Measurements from ENCODE around the gene CYP24A1. TPM values are rescaled to one million over a fixed set of nuclear protein-coding genes. Genes with fewer than 3 reads are reported as not detected.

The CYP24A1 gene
- total RNA-seq, 1 experiment from 2014 or later, result 0.28 TPM

DNA sequence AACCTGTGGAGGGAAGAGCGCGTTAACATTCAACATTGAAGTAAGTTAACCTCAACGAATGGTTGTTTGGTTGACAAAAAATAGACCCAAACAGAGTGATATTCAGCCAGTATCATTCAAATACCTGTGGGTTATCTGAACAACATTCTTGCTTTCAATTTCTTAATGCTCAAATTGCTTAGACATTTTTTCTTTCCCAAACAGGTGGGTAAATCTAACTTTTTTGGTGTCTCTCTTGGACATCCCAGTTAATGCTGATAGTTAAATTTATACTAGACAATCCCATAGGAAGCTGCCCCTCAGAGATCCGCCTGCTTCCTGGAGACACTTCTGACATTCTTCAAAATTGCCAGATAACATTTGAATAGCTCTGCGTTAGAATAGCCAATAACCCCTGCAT, 20.0 kb upstream of the CYP24A1 start:
- H3K4me3 Mint-ChIP-seq (ENCODE audit: unreplicated experiment), result no peak overlapping the region
- ChIA-PET POLR2A (interaction anchor here (1.1 kb wide), 2 partner anchors 12 to 89 kb away, joined by 3 read pairs; no protein-coding TSS in a partner anchor), CTCF (interaction anchor here (0.6 to 26.8 kb wide), 5 partner anchors 9 to 93 kb away, joined by 3 to 1436 read pairs (median 4); no protein-coding TSS in a partner anchor)
- no peak for DNase-seq (ENCODE audit: unreplicated experiment)
- H3K27me3 Mint-ChIP-seq (ENCODE audit: insufficient read depth, unreplicated experiment), result no peaks in the 10 kb centered on the region
- H3K9me3 Mint-ChIP-seq (ENCODE audit: unreplicated experiment), result no peaks in the 10 kb centered on the region
- no peaks in the 10 kb centered on the region for H3K36me3 Mint-ChIP-seq (ENCODE audit: insufficient read depth, unreplicated experiment)
- TF ChIP-seq, protein P1, sequence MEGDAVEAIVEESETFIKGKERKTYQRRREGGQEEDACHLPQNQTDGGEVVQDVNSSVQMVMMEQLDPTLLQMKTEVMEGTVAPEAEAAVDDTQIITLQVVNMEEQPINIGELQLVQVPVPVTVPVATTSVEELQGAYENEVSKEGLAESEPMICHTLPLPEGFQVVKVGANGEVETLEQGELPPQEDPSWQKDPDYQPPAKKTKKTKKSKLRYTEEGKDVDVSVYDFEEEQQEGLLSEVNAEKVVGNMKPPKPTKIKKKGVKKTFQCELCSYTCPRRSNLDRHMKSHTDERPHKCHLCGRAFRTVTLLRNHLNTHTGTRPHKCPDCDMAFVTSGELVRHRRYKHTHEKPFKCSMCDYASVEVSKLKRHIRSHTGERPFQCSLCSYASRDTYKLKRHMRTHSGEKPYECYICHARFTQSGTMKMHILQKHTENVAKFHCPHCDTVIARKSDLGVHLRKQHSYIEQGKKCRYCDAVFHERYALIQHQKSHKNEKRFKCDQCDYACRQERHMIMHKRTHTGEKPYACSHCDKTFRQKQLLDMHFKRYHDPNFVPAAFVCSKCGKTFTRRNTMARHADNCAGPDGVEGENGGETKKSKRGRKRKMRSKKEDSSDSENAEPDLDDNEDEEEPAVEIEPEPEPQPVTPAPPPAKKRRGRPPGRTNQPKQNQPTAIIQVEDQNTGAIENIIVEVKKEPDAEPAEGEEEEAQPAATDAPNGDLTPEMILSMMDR (IDR thresholded peaks at IDR 0.05; ENCODE audit: unreplicated experiment), result no peak
- BruUV-seq (replicated peaks), result no TSS peak
- intact Hi-C loops (cut with micrococcal nuclease), result no loop called here
- no peak overlapping the region for H3K27ac Mint-ChIP-seq (ENCODE audit: low read depth, unreplicated experiment)
- H3K4me1 Mint-ChIP-seq (ENCODE audit: insufficient read depth, unreplicated experiment), result peaks cover 27% of the 10 kb centered on the region

DNA sequence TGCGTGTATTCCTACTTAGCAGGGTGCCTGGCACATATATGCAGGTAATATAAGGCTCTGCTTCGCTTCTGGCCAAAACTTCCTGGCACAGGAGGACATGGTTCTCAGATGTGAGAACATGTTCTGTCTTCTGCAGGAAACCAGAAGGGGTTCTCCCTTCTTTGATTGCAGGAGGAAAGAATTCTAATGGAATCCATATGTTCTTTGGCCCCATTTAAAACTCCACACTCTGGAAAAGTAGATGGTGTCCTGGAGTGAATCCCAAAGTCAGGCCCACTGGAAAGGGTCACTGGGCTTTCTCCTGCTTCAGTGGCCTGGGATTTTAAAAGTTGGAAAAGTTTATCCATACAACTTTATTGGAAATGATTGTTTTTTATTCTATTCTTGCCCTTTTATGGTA, 16.4 kb upstream of the CYP24A1 start:
- TF ChIP-seq, protein P1 (IDR thresholded peaks at IDR 0.05; ENCODE audit: unreplicated experiment), result no peak
- ChIA-PET POLR2A (interaction anchor here (0.8 to 3.2 kb wide), 5 partner anchors 11 to 93 kb away, joined by 3 to 14 read pairs (median 6); no protein-coding TSS in a partner anchor), CTCF (interaction anchor here (0.7 to 26.8 kb wide), 3 partner anchors 10 to 90 kb away, joined by 3 to 1436 read pairs (median 12); no protein-coding TSS in a partner anchor)
- no peak overlapping the region for H3K4me3 Mint-ChIP-seq (ENCODE audit: unreplicated experiment)
- H3K9me3 Mint-ChIP-seq (ENCODE audit: unreplicated experiment), result no peaks in the 10 kb centered on the region
- peaks cover 25% of the 10 kb centered on the region for H3K4me1 Mint-ChIP-seq (ENCODE audit: insufficient read depth, unreplicated experiment)
- H3K27me3 Mint-ChIP-seq (ENCODE audit: insufficient read depth, unreplicated experiment), result no peaks in the 10 kb centered on the region
- H3K27ac Mint-ChIP-seq (ENCODE audit: low read depth, unreplicated experiment), result peak overlapping the region; percentile 36
- intact Hi-C loops (cut with micrococcal nuclease), result no loop called here
- H3K36me3 Mint-ChIP-seq (ENCODE audit: insufficient read depth, unreplicated experiment), result no peaks in the 10 kb centered on the region
- DNase-seq (ENCODE audit: unreplicated experiment), result no peak
- BruUV-seq (replicated peaks), result no TSS peak

DNA sequence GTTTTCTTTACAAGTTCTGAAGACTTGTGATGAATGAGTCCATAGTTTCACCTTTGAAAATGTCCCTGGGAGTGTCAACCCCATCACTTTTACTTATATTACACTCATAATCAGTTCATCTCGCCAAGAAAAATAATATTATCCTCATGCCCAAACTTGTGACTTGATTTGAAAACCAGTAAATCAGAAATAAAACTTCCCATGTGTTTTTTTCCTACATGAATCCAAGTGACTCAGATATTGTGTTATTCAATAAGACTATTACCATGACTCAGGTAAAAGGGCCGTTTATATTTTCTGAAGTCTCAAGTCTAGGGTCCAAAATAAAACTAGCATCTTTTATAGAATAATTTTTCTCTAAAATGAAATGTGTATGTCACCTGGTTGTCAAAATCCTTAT, 15.8 kb upstream of the CYP24A1 start:
- no peak overlapping the region for H3K4me3 Mint-ChIP-seq (ENCODE audit: unreplicated experiment)
- H3K27me3 Mint-ChIP-seq (ENCODE audit: insufficient read depth, unreplicated experiment), result no peaks in the 10 kb centered on the region
- intact Hi-C loops (cut with micrococcal nuclease), result no loop called here
- TF ChIP-seq, protein P1 (IDR thresholded peaks at IDR 0.05; ENCODE audit: unreplicated experiment), result no peak
- peaks cover 27% of the 10 kb centered on the region for H3K4me1 Mint-ChIP-seq (ENCODE audit: insufficient read depth, unreplicated experiment)
- BruUV-seq (replicated peaks), result no TSS peak
- DNase-seq (ENCODE audit: unreplicated experiment), result peak; percentile 53
- ChIA-PET POLR2A (interaction anchor here (0.8 to 3.2 kb wide), 7 partner anchors 10 to 93 kb away, joined by 3 to 14 read pairs (median 4); partner anchors contain the start of gene PFDN4), CTCF (interaction anchor here (0.7 to 26.8 kb wide), 3 partner anchors 11 to 89 kb away, joined by 3 to 1436 read pairs (median 12); no protein-coding TSS in a partner anchor)
- no peaks in the 10 kb centered on the region for H3K9me3 Mint-ChIP-seq (ENCODE audit: unreplicated experiment)
- no peaks in the 10 kb centered on the region for H3K36me3 Mint-ChIP-seq (ENCODE audit: insufficient read depth, unreplicated experiment)
- peak overlapping the region; percentile 36 for H3K27ac Mint-ChIP-seq (ENCODE audit: low read depth, unreplicated experiment)

DNA sequence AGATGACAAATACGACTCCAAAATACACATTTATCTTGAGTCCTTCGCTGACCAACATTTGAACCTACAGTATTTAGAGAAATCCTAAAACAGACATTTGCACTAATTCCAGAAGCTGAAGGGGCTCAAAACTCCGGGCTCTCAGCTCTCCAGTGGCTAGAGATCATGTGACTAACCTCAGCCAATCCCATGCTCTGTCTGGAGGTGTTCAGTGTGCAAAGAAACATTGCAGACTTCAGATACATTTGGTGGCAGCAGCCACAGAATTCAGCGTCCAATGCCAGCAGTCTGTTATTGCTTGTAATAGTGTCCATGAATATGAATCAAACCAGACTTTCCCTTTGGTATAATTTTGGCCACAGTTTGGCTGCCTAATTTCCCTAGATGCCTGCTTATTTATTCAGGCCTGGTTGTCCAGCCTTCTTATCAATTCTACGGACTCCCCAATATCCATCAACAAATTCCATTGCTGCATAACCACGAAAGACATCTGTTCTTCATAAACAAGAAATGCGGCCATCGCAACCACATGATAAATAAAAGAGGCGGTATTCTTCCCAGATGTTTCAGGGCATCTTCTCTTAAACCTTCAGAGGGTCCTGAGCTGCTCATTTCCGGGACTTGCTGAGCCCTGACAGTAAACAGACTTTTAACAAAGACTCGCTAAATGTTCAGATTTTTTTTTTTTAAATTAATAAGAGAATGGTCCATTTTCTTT, 14.5 kb upstream of the CYP24A1 start:
- Mint-ChIP-seq H3K27me3 (ENCODE audit: insufficient read depth, unreplicated experiment) (no peaks in the 10 kb centered on the region), H3K27ac (ENCODE audit: low read depth, unreplicated experiment) (no peak overlapping the region), H3K4me1 (ENCODE audit: insufficient read depth, unreplicated experiment) (peaks cover 24% of the 10 kb centered on the region), H3K9me3 (ENCODE audit: unreplicated experiment) (no peaks in the 10 kb centered on the region), H3K36me3 (ENCODE audit: insufficient read depth, unreplicated experiment) (no peaks in the 10 kb centered on the region), H3K4me3 (ENCODE audit: unreplicated experiment) (no peak overlapping the region)
- POLR2A ChIA-PET, result interaction anchor here (0.9 to 3.2 kb wide), 6 partner anchors 9 to 83 kb away, joined by 3 to 10 read pairs (median 4); partner anchors contain the start of gene PFDN4
- DNase-seq (ENCODE audit: unreplicated experiment), result no peak
- CTCF ChIA-PET, result interaction anchor here (0.5 to 26.8 kb wide), 8 partner anchors 9 to 272 kb away, joined by 3 to 1436 read pairs (median 3); no protein-coding TSS in a partner anchor
- BruUV-seq (replicated peaks), result no TSS peak
- TF ChIP-seq, protein P1 (IDR thresholded peaks at IDR 0.05; ENCODE audit: unreplicated experiment), result no peak
- intact Hi-C loops (cut with micrococcal nuclease), result no loop called here
